ENCODE data around the gene TLE4.

DNA sequence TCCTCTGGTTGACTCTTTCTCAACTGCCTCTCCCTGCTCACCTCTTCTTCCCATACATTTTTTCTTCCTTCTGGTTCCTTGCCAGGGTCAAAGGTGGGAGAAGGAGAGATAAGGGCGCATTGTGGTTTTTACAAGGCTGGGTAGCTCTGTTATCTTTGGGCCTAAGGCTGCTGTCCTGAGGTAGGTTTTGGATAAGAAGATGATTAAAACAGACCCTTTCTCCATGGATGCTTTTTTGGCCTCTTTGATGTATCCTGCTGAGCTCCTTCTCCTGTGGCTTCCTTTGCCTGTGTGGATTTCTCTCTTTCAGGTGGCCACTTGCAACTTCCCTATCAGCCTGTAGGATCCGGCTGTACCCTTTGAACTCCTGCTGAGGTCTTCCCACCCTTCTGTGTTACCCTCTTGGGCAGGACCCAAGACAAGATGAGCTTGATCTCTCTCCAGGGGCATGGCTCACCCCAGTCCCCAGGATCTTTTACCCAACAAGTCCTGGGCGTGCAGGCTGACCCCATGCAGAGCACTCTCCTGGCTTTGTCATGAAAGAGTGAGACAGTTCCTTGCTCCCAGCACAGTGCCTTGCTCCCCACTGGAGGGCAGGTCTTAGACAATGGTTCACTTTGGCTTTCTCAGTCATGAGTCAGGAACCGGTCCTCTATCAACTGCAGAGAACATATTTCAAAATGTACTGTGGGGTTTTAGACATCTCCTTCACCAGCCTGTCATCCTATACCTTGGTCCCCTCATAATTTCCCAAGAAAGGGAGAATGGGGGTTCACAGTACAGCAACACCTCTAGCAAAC lies 197.9 kb downstream of the TLE4 start:
- TF ChIP-seq, protein P1, sequence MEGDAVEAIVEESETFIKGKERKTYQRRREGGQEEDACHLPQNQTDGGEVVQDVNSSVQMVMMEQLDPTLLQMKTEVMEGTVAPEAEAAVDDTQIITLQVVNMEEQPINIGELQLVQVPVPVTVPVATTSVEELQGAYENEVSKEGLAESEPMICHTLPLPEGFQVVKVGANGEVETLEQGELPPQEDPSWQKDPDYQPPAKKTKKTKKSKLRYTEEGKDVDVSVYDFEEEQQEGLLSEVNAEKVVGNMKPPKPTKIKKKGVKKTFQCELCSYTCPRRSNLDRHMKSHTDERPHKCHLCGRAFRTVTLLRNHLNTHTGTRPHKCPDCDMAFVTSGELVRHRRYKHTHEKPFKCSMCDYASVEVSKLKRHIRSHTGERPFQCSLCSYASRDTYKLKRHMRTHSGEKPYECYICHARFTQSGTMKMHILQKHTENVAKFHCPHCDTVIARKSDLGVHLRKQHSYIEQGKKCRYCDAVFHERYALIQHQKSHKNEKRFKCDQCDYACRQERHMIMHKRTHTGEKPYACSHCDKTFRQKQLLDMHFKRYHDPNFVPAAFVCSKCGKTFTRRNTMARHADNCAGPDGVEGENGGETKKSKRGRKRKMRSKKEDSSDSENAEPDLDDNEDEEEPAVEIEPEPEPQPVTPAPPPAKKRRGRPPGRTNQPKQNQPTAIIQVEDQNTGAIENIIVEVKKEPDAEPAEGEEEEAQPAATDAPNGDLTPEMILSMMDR (IDR thresholded peaks at IDR 0.05; ENCODE audit: poor library complexity), result no peak
- no peak for TF ChIP-seq EZH2phosphoT487 (IDR thresholded peaks at IDR 0.05; ENCODE audit: low read depth, severe bottlenecking, unreplicated experiment)
- no peak for TF ChIP-seq EZH2 (IDR thresholded peaks at IDR 0.05; ENCODE audit: borderline replicate concordance)
